Colon (tissue), 2 donors: ENCODE results near the gene VRK2.
"Not testable (repeated sequence)": the region's sequence is repeated elsewhere in the genome, so short reads cannot be mapped to it uniquely, and the experiment has no call there.

Experiments
- FAIRE-seq: peaks from 2 replicates; lab custom pipeline; 2012; peaks lifted over from hg19 to GRCh38; lab: Jason Lieb, UNC
- donor health status: control.
- donor health status: control.

The VRK2 gene

GRCh38 chr2:58169845-58170244, 123.2 kb downstream of the VRK2 start:
- not testable (repeated sequence) for FAIRE-seq

GRCh38 chr2:58170334-58170933, 123.8 kb downstream of the VRK2 start:
- not testable (repeated sequence) for FAIRE-seq

- FAIRE-seq: not testable (repeated sequence)
These were observed 125.2 kb downstream of the VRK2 start for GRCh38 chr2:58171831-58172230.

- FAIRE-seq: not testable (repeated sequence)
These were observed 130.6 kb downstream of the VRK2 start for GRCh38 chr2:58177187-58177586.

- FAIRE-seq: not testable (repeated sequence)
These were observed 133.6 kb downstream of the VRK2 start for GRCh38 chr2:58180175-58180574.

- FAIRE-seq: no peak
These were observed 134.0 kb downstream of the VRK2 start for GRCh38 chr2:58180635-58181034.

GRCh38 chr2:58182527-58182926, 135.9 kb downstream of the VRK2 start:
- FAIRE-seq: no peak

GRCh38 chr2:58186501-58186900, 139.9 kb downstream of the VRK2 start:
- FAIRE-seq: no peak

- FAIRE-seq: not testable (repeated sequence)
These were observed 140.4 kb downstream of the VRK2 start for GRCh38 chr2:58187022-58187421.

GRCh38 chr2:58194458-58194857, 147.9 kb downstream of the VRK2 start:
- no peak for FAIRE-seq

GRCh38 chr2:58195662-58196061, 149.1 kb downstream of the VRK2 start:
- FAIRE-seq: no peak

GRCh38 chr2:58197894-58198293, 151.3 kb downstream of the VRK2 start:
- FAIRE-seq: no peak

GRCh38 chr2:58202404-58202803, 155.8 kb downstream of the VRK2 start:
- FAIRE-seq: no peak

- no peak for FAIRE-seq
These were observed 156.4 kb downstream of the VRK2 start for GRCh38 chr2:58203018-58203417.

- FAIRE-seq: no peak
These were observed 157.8 kb downstream of the VRK2 start for GRCh38 chr2:58204195-58204959.

- FAIRE-seq: no peak
These were observed 160.2 kb downstream of the VRK2 start for GRCh38 chr2:58206785-58207184.

- no peak for FAIRE-seq
These were observed 160.6 kb downstream of the VRK2 start for GRCh38 chr2:58207189-58207588.
